Loucy (cell line): ENCODE data around the gene INHBB.

Experiments used
- H2AFZ ChIP-seq: fragments of 200-600 bp; sonication (generic); 2 replicates; pipeline ENCODE4 v1.6.0; 2016; ENCODE audit warnings: antibody characterized with exemption, mild to moderate bottlenecking, low read length, moderate library complexity
- H3F3A ChIP-seq: fragments of 200-600 bp; 2 replicates; pipeline ENCODE4 v1.6.0; 2016; ENCODE audit warnings: antibody characterized with exemption, low read depth, mild to moderate bottlenecking
- H3K27me3 ChIP-seq: fragments of 200-600 bp; sonication (generic); 2 replicates; pipeline ENCODE4 v1.6.1; 2014; ENCODE audit warnings: low read length, mild to moderate bottlenecking; ENCODE audit not compliant: insufficient read depth, poor library complexity, severe bottlenecking
- H3K36me3 ChIP-seq: fragments of 200-600 bp; sonication (generic); 2 replicates; pipeline ENCODE4 v1.6.1; 2016; ENCODE audit warnings: low read length; ENCODE audit not compliant: insufficient read depth
- H3K4me1 ChIP-seq: fragments of 200-600 bp; sonication (generic); 2 replicates; pipeline ENCODE4 v1.5.1; 2014; ENCODE audit warnings: low read length, mild to moderate bottlenecking; ENCODE audit not compliant: insufficient read depth, poor library complexity, severe bottlenecking
- H3K4me2 ChIP-seq: fragments of 200-600 bp; sonication (generic); 2 replicates; pipeline ENCODE4 v1.6.0; 2014; ENCODE audit warnings: antibody characterized with exemption, low read length, low read depth, mild to moderate bottlenecking; ENCODE audit not compliant: poor library complexity, severe bottlenecking
- H3K4me3 ChIP-seq: fragments of 200-600 bp; sonication (generic); 2 replicates; pipeline ENCODE4 v1.5.1; 2014; ENCODE audit warnings: low read length, mild to moderate bottlenecking, mixed read lengths; ENCODE audit not compliant: poor library complexity, severe bottlenecking
- H3K79me2 ChIP-seq: fragments of 200-600 bp; sonication (generic); 2 replicates; pipeline ENCODE4 v1.6.1; 2014; ENCODE audit warnings: low read length; ENCODE audit not compliant: insufficient read depth
- H3K9ac ChIP-seq: fragments of 200-600 bp; sonication (generic); 2 replicates; pipeline ENCODE4 v1.6.0; 2014; ENCODE audit warnings: mild to moderate bottlenecking, low read depth, low read length, moderate library complexity; ENCODE audit not compliant: poor library complexity, severe bottlenecking
- H3K9me2 ChIP-seq: fragments of 200-600 bp; sonication (generic); replicated peaks from 2 replicates; pipeline ENCODE4 v1.6.1; 2016; ENCODE audit warnings: low read depth, low read length, mixed read lengths
- H3K9me3 ChIP-seq: fragments of 200-600 bp; sonication (generic); 2 replicates; pipeline ENCODE4 v1.6.1; 2014; ENCODE audit warnings: mild to moderate bottlenecking, antibody characterized with exemption, low read length, low read depth; ENCODE audit not compliant: insufficient read depth
- H4K20me1 ChIP-seq: fragments of 200-600 bp; sonication (generic); 2 replicates; pipeline ENCODE4 v1.6.0; 2014; ENCODE audit warnings: antibody characterized with exemption, low read length, mild to moderate bottlenecking; ENCODE audit not compliant: insufficient read depth, poor library complexity, severe bottlenecking
- CTCF ChIP-seq: fragments of 200-600 bp; sonication (generic); conservative IDR thresholded peaks from 2 replicates; pipeline ENCODE4 v1.5.1; 2014; ENCODE audit warnings: mild to moderate bottlenecking, antibody characterized with exemption, low read length
- EZH2phosphoT487 ChIP-seq: fragments of 200-600 bp; IDR thresholded peaks from 2 replicates; pipeline ENCODE4 v1.6.1; 2018; ENCODE audit warnings: antibody characterized with exemption, mild to moderate bottlenecking, moderate library complexity, borderline replicate concordance

The INHBB gene

GRCh38 chr2:120400551-120400950 is 54.6 kb downstream of the INHBB start:
- Histone ChIP-seq H2AFZ (no peak overlapping the region), H3F3A (no peaks in the 10 kb centered on the region), H3K4me2 (no peak overlapping the region), H3K27me3 (no peaks in the 10 kb centered on the region), H4K20me1 (no peaks in the 10 kb centered on the region), H3K4me1 (no peaks in the 10 kb centered on the region), H3K9me2 (no peaks in the 10 kb centered on the region), H3K9me3 (no peaks in the 10 kb centered on the region), H3K9ac (no peak overlapping the region), H3K4me3 (no peak overlapping the region), H3K36me3 (no peaks in the 10 kb centered on the region), H3K79me2 (no peaks in the 10 kb centered on the region)
- TF ChIP-seq EZH2phosphoT487 (no peak), CTCF (no peak)
